Right lobe of liver (tissue), 4 donors: ENCODE measurements around the gene CUEDC2.

Experiments used
- CTCF ChIP-seq, 4 donors: fragments of 200-600 bp in 3 of 4; fragments of 450-650 bp in 1 of 4; IDR thresholded peaks; one replicate each; pipeline versions ENCODE4 v1.5.1 to v1.8.0; 2016 to 2022; ENCODE audit warnings: antibody characterized with exemption in 4 of 4, mild to moderate bottlenecking in 2 of 4
- POLR2A ChIP-seq: fragments of 450-650 bp; IDR thresholded peaks from one replicate; pipeline ENCODE4 v1.6.1; 2017; ENCODE audit warnings: antibody characterized with exemption, mild to moderate bottlenecking
- donor health status: DM: no; HTN: no; CAD: no.
- donor health status: DM: no; HTN: no; CAD: no.
- donor health status: DM: no; HTN: yes; CAD: no.

- TF ChIP-seq CTCF (IDR thresholded peaks at IDR 0.05) (no peak), POLR2A (no peak)
Observed at GRCh38 chr10:102376901-102377300, 55.5 kb downstream of the CUEDC2 start.
